Measurements from ENCODE around the gene DDIT3. TPM values are rescaled to one million over a fixed set of nuclear protein-coding genes. Genes with fewer than 3 reads are reported as not detected.

DDIT3 gene
- total RNA-seq, 2 experiments from 2014 or later, result 28.0 TPM

GRCh38 chr12:57554453-57554852 is 34.1 kb upstream of the DDIT3 start:
- Mint-ChIP-seq H3K36me3 (ENCODE audit: low read depth) (no peaks in the 10 kb centered on the region), H3K27me3 (peaks cover 2% of the 10 kb centered on the region), H3K4me3 (no peak overlapping the region), H3K4me1 (ENCODE audit: low read depth) (peaks cover 5% of the 10 kb centered on the region), H3K27ac (no peak overlapping the region), H3K9me3 (no peaks in the 10 kb centered on the region)
- POLR2A ChIA-PET, result no interaction called here
- ATAC-seq (no peak), DNase-seq (no peak)
- TF ChIP-seq CTCF (IDR thresholded peaks at IDR 0.05), result no peak
- intact Hi-C loops (cut with micrococcal nuclease), result no loop called here
- CTCF ChIA-PET, result interaction anchor here (1.0 kb wide), 1 partner anchor 96 kb away, joined by 3 read pairs; no protein-coding TSS in a partner anchor

GRCh38 chr12:57553343-57554202 is 33.3 kb upstream of the DDIT3 start:
- peaks cover 11% of the 10 kb centered on the region for H3K4me1 Mint-ChIP-seq (ENCODE audit: low read depth)
- DNase-seq, result no peak
- H3K36me3 Mint-ChIP-seq (ENCODE audit: low read depth), result no peaks in the 10 kb centered on the region
- ATAC-seq, result no peak
- peaks cover 3% of the 10 kb centered on the region for H3K27me3 Mint-ChIP-seq
- no peak overlapping the region for H3K27ac Mint-ChIP-seq
- intact Hi-C loops (cut with micrococcal nuclease), result no loop called here
- TF ChIP-seq CTCF (IDR thresholded peaks at IDR 0.05), result no peak
- H3K4me3 Mint-ChIP-seq, result no peak overlapping the region
- CTCF ChIA-PET, result interaction anchor here (0.9 to 2.8 kb wide), 3 partner anchors 29 to 95 kb away, joined by 3 to 16 read pairs (median 3); no protein-coding TSS in a partner anchor
- H3K9me3 Mint-ChIP-seq, result no peaks in the 10 kb centered on the region
- POLR2A ChIA-PET, result interaction anchor here (1.1 kb wide), 1 partner anchor 15 kb away, joined by 3 read pairs; no protein-coding TSS in a partner anchor

- no peak for DNase-seq
Measured at GRCh38 chr12:57552835-57553313, 32.6 kb upstream of the DDIT3 start.

GRCh38 chr12:57552306-57552651 is 32.0 kb upstream of the DDIT3 start:
- Mint-ChIP-seq H3K9me3 (no peaks in the 10 kb centered on the region), H3K27me3 (peaks cover 4% of the 10 kb centered on the region), H3K27ac (no peak overlapping the region), H3K4me1 (ENCODE audit: low read depth) (peaks cover 17% of the 10 kb centered on the region), H3K36me3 (ENCODE audit: low read depth) (no peaks in the 10 kb centered on the region), H3K4me3 (no peak overlapping the region)
- DNase-seq, result no peak
- CTCF ChIA-PET, result interaction anchor here (0.9 to 2.8 kb wide), 2 partner anchors 31 to 70 kb away, joined by 3 to 16 read pairs; no protein-coding TSS in a partner anchor
- TF ChIP-seq CTCF (IDR thresholded peaks at IDR 0.05), result no peak
- intact Hi-C loops (cut with micrococcal nuclease), result no loop called here
- no peak for ATAC-seq
- POLR2A ChIA-PET, result interaction anchor here (1.1 kb wide), 1 partner anchor 14 kb away, joined by 3 read pairs; no protein-coding TSS in a partner anchor

More at GRCh38 chr12:57552835-57553313, 32.6 kb upstream of the DDIT3 start:
- no peak for TF ChIP-seq CTCF (IDR thresholded peaks at IDR 0.05)
- ChIA-PET CTCF (interaction anchor here (0.9 to 2.8 kb wide), 2 partner anchors 30 to 69 kb away, joined by 3 to 16 read pairs; no protein-coding TSS in a partner anchor), POLR2A (interaction anchor here (1.1 kb wide), 1 partner anchor 14 kb away, joined by 3 read pairs; no protein-coding TSS in a partner anchor)
- Mint-ChIP-seq H3K36me3 (ENCODE audit: low read depth) (no peaks in the 10 kb centered on the region), H3K4me3 (no peak overlapping the region), H3K9me3 (no peaks in the 10 kb centered on the region), H3K27me3 (peaks cover 4% of the 10 kb centered on the region), H3K27ac (no peak overlapping the region), H3K4me1 (ENCODE audit: low read depth) (peaks cover 12% of the 10 kb centered on the region)
- intact Hi-C loops (cut with micrococcal nuclease), result no loop called here
- ATAC-seq, result no peak

Measured in activated CD8-positive, alpha-beta T cell treated with anti-CD3 and anti-CD28 coated beads for 36 hours (primary cell).